ENCODE data around the gene BCAS2. TPM values are rescaled to one million over a fixed set of nuclear protein-coding genes. Genes with fewer than 3 reads are reported as not detected.

BCAS2 gene
- total and polyA plus RNA-seq, 7 donors, result 22.0 to 52.5 (median 30.5) TPM

- Histone ChIP-seq H3K9me3 (no peaks in the 10 kb centered on the region), H3K27ac (no peak overlapping the region), H3K27me3 (ENCODE audit: insufficient read depth in 3 of 3, low read length in 2 of 3) (no peaks in the 10 kb centered on the region), H3K36me3 (ENCODE audit: insufficient read depth in 1 of 2, low read depth in 1 of 2) (no peaks in the 10 kb centered on the region), H3K4me1 (no peaks in the 10 kb centered on the region), H3K4me3 (no peak overlapping the region)
- TF ChIP-seq CTCF (IDR thresholded peaks at IDR 0.05), result no peak
- DNase-seq (no peak), ATAC-seq (no peak)
- 63 to 93% (median 78%) methylated on average over 2 of the region's 2 CpGs for WGBS, 3 donors
- intact Hi-C loops (cut with DNase I), result loop anchor here in 1 of 2 donors (10.0 kb wide), 1 partner anchor 210 kb away; no protein-coding TSS in a partner anchor
Observed at GRCh38 chr1:114554577-114554976, 26.8 kb downstream of the BCAS2 start.

GRCh38 chr1:114552106-114552639 lies 29.2 kb downstream of the BCAS2 start:
- Histone ChIP-seq H3K9me3 (no peaks in the 10 kb centered on the region), H3K27me3 (ENCODE audit: insufficient read depth in 3 of 3, low read length in 2 of 3) (no peaks in the 10 kb centered on the region), H3K36me3 (ENCODE audit: insufficient read depth in 1 of 2, low read depth in 1 of 2) (no peaks in the 10 kb centered on the region), H3K4me1 (no peaks in the 10 kb centered on the region), H3K27ac (no peak overlapping the region), H3K4me3 (no peak overlapping the region)
- intact Hi-C loops (cut with DNase I), result loop anchor here in 1 of 2 donors (10.0 kb wide), 1 partner anchor 207 kb away; no protein-coding TSS in a partner anchor
- ATAC-seq (no peak), DNase-seq (no peak)
- WGBS, 3 donors, result 90 to 93% (median 93%) methylated on average over 7 of the region's 7 CpGs
- TF ChIP-seq CTCF (IDR thresholded peaks at IDR 0.05), result no peak

GRCh38 chr1:114551400-114551799 lies 30.0 kb downstream of the BCAS2 start:
- WGBS, 3 donors, result 78 to 92% (median 80%) methylated on average over 4 of the region's 4 CpGs
- TF ChIP-seq CTCF (IDR thresholded peaks at IDR 0.05), result no peak
- ATAC-seq (no peak), DNase-seq (no peak)
- no peak overlapping the region for H3K4me3 ChIP-seq
- no peaks in the 10 kb centered on the region for H3K36me3 ChIP-seq (ENCODE audit: insufficient read depth in 1 of 2, low read depth in 1 of 2)
- no peak overlapping the region for H3K27ac ChIP-seq
- intact Hi-C loops (cut with DNase I), result loop anchor here in 1 of 2 donors (10.0 kb wide), 1 partner anchor 207 kb away; no protein-coding TSS in a partner anchor
- H3K9me3 ChIP-seq, result no peaks in the 10 kb centered on the region
- no peaks in the 10 kb centered on the region for H3K27me3 ChIP-seq (ENCODE audit: insufficient read depth in 3 of 3, low read length in 2 of 3)
- no peaks in the 10 kb centered on the region for H3K4me1 ChIP-seq

GRCh38 chr1:114550336-114550735 lies 31.1 kb downstream of the BCAS2 start:
- 96 to 100% (median 98%) methylated on average over 2 of the region's 2 CpGs for WGBS, 3 donors
- Histone ChIP-seq H3K4me1 (no peaks in the 10 kb centered on the region), H3K27me3 (ENCODE audit: insufficient read depth in 3 of 3, low read length in 2 of 3) (no peaks in the 10 kb centered on the region)

More at GRCh38 chr1:114550336-114550735, 31.1 kb downstream of the BCAS2 start:
- no peak overlapping the region for H3K4me3 ChIP-seq
- intact Hi-C loops (cut with DNase I), result loop anchor here in 1 of 2 donors (10.0 kb wide), 1 partner anchor 206 kb away; no protein-coding TSS in a partner anchor
- peaks cover 0 to 5% of the 10 kb centered on the region in 2 donors for H3K36me3 ChIP-seq (ENCODE audit: insufficient read depth in 1 of 2, low read depth in 1 of 2)
- DNase-seq, result no peak
- no peaks in the 10 kb centered on the region for H3K9me3 ChIP-seq
- ATAC-seq, result no peak
- no peak overlapping the region for H3K27ac ChIP-seq
- no peak for TF ChIP-seq CTCF (IDR thresholded peaks at IDR 0.05)

All from psoas muscle (tissue), 8 donors.